Fibroblast of lung (primary cell): ENCODE measurements around the gene GSN. TPM values are rescaled to one million over a fixed set of nuclear protein-coding genes. Genes with fewer than 3 reads are reported as not detected.

Source experiments
- DNase-seq, 2 donors: peaks; one replicate each; pipeline versions ENCODE4 v3.0.0 to v3.0.0-alpha.2; 2010; ENCODE audit warnings: low read depth in 2 of 2
- H2AFZ ChIP-seq: 2 replicates; pipeline ENCODE4 v1.5.1; 2012; ENCODE audit warnings: low read length, control low read depth, inconsistent platforms
- H3K27ac ChIP-seq: 2 replicates; pipeline ENCODE4 v1.5.1; 2011; ENCODE audit warnings: low read length, control low read depth; ENCODE audit not compliant: insufficient read depth
- H3K27me3 ChIP-seq: 2 replicates; pipeline ENCODE4 v1.5.1; 2011; ENCODE audit warnings: mild to moderate bottlenecking, low read length; ENCODE audit not compliant: control insufficient read depth, insufficient read depth
- H3K36me3 ChIP-seq: 2 replicates; pipeline ENCODE4 v1.5.1; 2011; ENCODE audit warnings: low read length; ENCODE audit not compliant: control insufficient read depth, insufficient read depth
- H3K4me1 ChIP-seq: 2 replicates; pipeline ENCODE4 v1.5.1; 2011; ENCODE audit warnings: low read length; ENCODE audit not compliant: control insufficient read depth, insufficient read depth; ENCODE audit errors: extremely low read depth
- H3K4me2 ChIP-seq: 2 replicates; pipeline ENCODE4 v1.5.1; 2011; ENCODE audit warnings: low read length, control low read depth; ENCODE audit not compliant: insufficient read depth; ENCODE audit errors: extremely low read depth
- H3K4me3 ChIP-seq, 4 experiments: fragments of 200-600 bp in 1 of 4; sonication (generic) in 1 of 4; replicated peaks in 1 of 4; 2 replicates each; pipeline ENCODE4 v1.5.1; 2011 to 2016; ENCODE audit warnings: low read length in 4 of 4, low read depth in 3 of 4, mild to moderate bottlenecking in 3 of 4, control low read depth in 2 of 4, inconsistent platforms in 1 of 4, mixed read lengths in 1 of 4; ENCODE audit not compliant: insufficient read depth in 1 of 4; ENCODE audit errors: control extremely low read depth in 1 of 4
- H3K79me2 ChIP-seq: 2 replicates; pipeline ENCODE4 v1.5.1; 2012; ENCODE audit warnings: mild to moderate bottlenecking, low read length, inconsistent platforms; ENCODE audit not compliant: control insufficient read depth, insufficient read depth
- H3K9ac ChIP-seq: 2 replicates; pipeline ENCODE4 v1.5.1; 2011; ENCODE audit warnings: mild to moderate bottlenecking, low read length, control low read depth; ENCODE audit not compliant: insufficient read depth
- H3K9me3 ChIP-seq: 2 replicates; pipeline ENCODE4 v1.5.1; 2012; ENCODE audit warnings: low read depth, low read length; ENCODE audit not compliant: control insufficient read depth, insufficient read depth
- H4K20me1 ChIP-seq: 2 replicates; pipeline ENCODE4 v1.5.1; 2011; ENCODE audit warnings: low read length; ENCODE audit not compliant: control insufficient read depth, insufficient read depth; ENCODE audit errors: extremely low read depth
- CTCF ChIP-seq, 2 donors: IDR thresholded peaks in 1 of 2; conservative IDR thresholded peaks in 1 of 2; 1 replicate in 1 of 2; 2 replicates in 1 of 2; pipeline ENCODE4 v1.5.1; 2011 to 2012; ENCODE audit warnings: low read length in 2 of 2, control low read depth in 1 of 2, inconsistent platforms in 1 of 2, low read depth in 1 of 2, mild to moderate bottlenecking in 1 of 2
- EZH2 ChIP-seq: IDR thresholded peaks from 2 replicates; pipeline ENCODE4 v1.5.1; 2012; ENCODE audit warnings: low read length, control low read depth, mild to moderate bottlenecking; ENCODE audit errors: missing control alignments
- polyA plus RNA-seq, 2 donors: library from polyadenylated mRNA; depleted of rRNA in 1 of 2; stranded (reverse) in 1 of 2; unstranded in 1 of 2; fragments of >200 nt; gene quantifications; 2 replicates each; pipeline ENCODE4 v1.2.1, GENCODE V29; 2011 to 2012; ENCODE audit warnings: missing spikeins in 1 of 2
- total RNA-seq: library from RNA; depleted of rRNA; stranded (reverse); fragments of >200 nt; gene quantifications from 2 replicates; pipeline ENCODE4 v1.2.1, GENCODE V29; 2014

The GSN gene
- total and polyA plus RNA-seq, 2 donors (not counting 1 experiment from before 2014, with no cell fraction given): 432 to 588 TPM

DNA sequence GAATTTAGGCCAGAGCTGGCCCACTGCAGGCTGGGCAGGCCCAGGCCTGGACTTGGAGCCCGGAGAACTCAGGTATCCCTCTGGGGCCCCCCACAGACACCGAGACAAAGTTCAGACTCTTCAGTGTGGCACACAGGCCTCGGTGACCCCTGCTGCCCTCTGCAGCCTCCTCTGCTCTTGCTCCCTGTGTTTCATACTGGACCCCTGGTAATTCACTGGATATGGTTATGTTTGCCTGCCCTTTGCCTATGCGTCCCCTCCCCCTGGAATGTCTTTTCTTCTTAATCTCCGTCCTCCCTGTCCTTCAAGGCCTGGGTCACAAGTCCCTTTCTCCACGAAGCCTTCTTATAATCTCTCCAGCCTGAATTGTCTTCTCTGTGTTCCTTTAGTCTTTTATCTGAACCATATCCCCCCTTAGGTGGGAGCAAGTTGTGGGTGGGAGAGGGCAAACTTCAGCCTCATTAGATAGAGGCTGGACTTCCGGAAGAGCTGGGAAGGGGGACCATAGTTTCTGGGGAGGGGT, 30.1 kb downstream of the GSN start:
- Histone ChIP-seq H3K79me2 (peaks cover 3% of the 10 kb centered on the region), H3K9ac (no peak overlapping the region), H3K4me1 (peaks cover 11% of the 10 kb centered on the region), H3K27ac (no peak overlapping the region), H3K9me3 (no peaks in the 10 kb centered on the region), H3K4me3 (no peak overlapping the region), H4K20me1 (no peaks in the 10 kb centered on the region), H2AFZ (no peak overlapping the region), H3K27me3 (no peaks in the 10 kb centered on the region), H3K36me3 (peaks cover 17% of the 10 kb centered on the region), H3K4me2 (no peak overlapping the region)
- no peak for TF ChIP-seq CTCF (conservative IDR thresholded peaks at IDR 0.05 in 1 of 2, IDR thresholded peaks at IDR 0.05 in 1 of 2; ENCODE audit: low read depth in 1 of 2, low read length in 2 of 2)
- no peak for TF ChIP-seq EZH2
- DNase-seq: no peak

DNA sequence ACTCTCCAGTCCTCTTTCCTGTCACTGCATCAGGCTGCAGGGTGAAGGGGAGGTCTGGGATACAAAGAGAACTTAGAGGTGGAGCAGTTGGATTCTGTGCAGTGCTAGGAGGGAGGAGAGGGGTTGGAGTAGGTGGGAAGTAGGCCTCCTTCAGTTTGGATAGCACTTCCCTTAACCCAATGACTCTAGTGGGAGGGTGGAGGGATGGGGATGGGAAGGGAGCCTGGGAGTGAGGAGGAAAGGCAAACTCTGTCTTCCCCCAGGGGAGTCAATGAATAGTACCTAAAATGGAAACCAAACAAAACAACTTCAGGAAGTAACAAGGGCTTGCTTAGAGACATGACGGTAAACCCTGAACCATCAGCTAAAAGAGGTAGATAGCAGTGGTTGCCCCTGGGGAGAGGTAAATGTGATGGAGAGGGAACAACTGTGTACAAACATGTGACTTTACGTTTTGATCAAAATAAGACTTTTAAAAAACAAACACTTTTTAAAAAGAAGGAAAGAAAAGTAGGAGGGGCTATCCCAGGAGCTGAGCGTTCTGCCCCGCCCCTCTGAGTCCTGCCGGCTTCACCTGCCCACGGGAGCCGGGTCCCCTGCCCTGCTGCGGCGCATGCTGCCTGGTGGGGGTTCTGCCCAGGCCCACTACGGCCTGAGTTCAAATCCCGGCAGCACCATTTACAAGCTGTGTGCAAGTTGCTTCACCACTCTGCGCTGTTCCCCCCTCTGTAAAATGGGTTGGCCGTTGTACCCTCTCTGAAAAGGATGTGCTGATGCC, 30.9 kb downstream of the GSN start:
- Histone ChIP-seq H2AFZ (no peak overlapping the region), H3K4me1 (peaks cover 11% of the 10 kb centered on the region), H3K4me2 (peak overlapping the region; percentile 75), H3K9ac (no peak overlapping the region), H3K9me3 (no peaks in the 10 kb centered on the region), H3K27me3 (no peaks in the 10 kb centered on the region), H3K27ac (peak overlapping the region; percentile 22), H3K4me3 (peak overlapping the region; percentile 35 to 40 (median 38)), H3K79me2 (peaks cover 3% of the 10 kb centered on the region), H3K36me3 (peaks cover 23% of the 10 kb centered on the region), H4K20me1 (no peaks in the 10 kb centered on the region)
- DNase-seq: no peak
- TF ChIP-seq CTCF (conservative IDR thresholded peaks at IDR 0.05 in 1 of 2, IDR thresholded peaks at IDR 0.05 in 1 of 2; ENCODE audit: low read depth in 1 of 2, low read length in 2 of 2): no peak

GRCh38 chr9:121299467-121300282, 31.7 kb downstream of the GSN start:
- peak overlapping the region; percentile 75 for H3K4me2 ChIP-seq
- no peak for DNase-seq
- TF ChIP-seq EZH2: no peak
- no peak for TF ChIP-seq CTCF (conservative IDR thresholded peaks at IDR 0.05 in 1 of 2, IDR thresholded peaks at IDR 0.05 in 1 of 2; ENCODE audit: low read depth in 1 of 2, low read length in 2 of 2)
- no peak overlapping the region for H3K9ac ChIP-seq
- H3K36me3 ChIP-seq: peaks cover 28% of the 10 kb centered on the region
- no peaks in the 10 kb centered on the region for H3K27me3 ChIP-seq
- no peaks in the 10 kb centered on the region for H3K9me3 ChIP-seq
- peak overlapping the region; percentile 27 for H3K27ac ChIP-seq
- peak overlapping the region; percentile 35 to 57 (median 38) for H3K4me3 ChIP-seq
- H3K79me2 ChIP-seq: peaks cover 3% of the 10 kb centered on the region
- H3K4me1 ChIP-seq: peaks cover 11% of the 10 kb centered on the region
- no peak overlapping the region for H2AFZ ChIP-seq
- no peaks in the 10 kb centered on the region for H4K20me1 ChIP-seq
